DMS79 treated with DMSO at 0.1 percent for 48 hours (cell line): ENCODE data around the gene VHLL.
"Not testable (repeated sequence)": the region's sequence is repeated elsewhere in the genome, so short reads cannot be mapped to it uniquely, and the experiment has no call there.

Source experiments
- DNase-seq: peaks from one replicate; lab custom pipeline; 2025; lab: John Stamatoyannopoulos, UW

Gene VHLL

GRCh38 chr1:156298852-156299357 lies at the start of gene VHLL:
Gene VHLL, minus strand, starts transcription at chr1:156299307. Its CDS starts 118 bp downstream, at chr1:156299189.
- DNase-seq = no peak

DNA sequence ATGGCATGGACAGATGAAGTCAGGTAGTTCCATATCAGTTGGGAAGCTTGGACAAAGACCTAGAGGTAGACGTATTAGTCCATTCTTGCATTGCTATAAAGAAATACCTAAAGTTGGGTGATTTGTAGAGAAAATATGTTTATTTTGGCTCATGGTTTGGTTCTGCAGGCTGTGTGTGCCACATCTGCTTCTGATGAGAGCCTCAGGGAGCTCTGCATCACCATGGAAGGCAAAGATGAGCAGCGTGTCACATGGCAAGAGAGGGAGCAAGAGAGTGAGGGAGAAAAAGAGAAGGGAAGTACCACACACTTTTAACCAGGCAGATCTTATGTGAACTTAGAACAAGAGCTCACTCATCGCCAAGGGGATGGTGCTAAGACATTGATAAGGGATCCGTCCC lies 48.2 kb upstream of the VHLL start:
- DNase-seq = no peak

- DNase-seq = no peak
Measured at GRCh38 chr1:156346636-156347035, 47.5 kb upstream of the VHLL start.

DNA sequence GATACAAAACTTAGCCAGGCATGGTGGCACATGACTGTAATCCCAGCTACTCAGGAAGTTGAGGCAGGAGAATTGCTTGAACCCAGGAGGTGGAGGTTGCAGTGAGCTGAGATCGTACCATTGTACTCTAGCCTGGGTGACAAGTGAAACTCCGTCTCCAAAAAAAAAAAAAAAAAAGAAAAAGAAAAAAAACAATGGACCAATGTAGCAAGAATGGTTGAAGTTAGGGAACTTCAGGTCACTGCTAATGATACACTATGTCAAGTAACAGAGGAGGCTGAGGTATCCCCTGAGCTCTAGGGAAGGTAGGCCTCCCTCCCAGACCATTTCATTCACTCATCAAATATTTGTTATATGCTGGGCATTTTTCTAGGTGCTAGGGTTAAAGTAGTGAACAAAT lies 46.9 kb upstream of the VHLL start:
- DNase-seq = not testable (repeated sequence)

DNA sequence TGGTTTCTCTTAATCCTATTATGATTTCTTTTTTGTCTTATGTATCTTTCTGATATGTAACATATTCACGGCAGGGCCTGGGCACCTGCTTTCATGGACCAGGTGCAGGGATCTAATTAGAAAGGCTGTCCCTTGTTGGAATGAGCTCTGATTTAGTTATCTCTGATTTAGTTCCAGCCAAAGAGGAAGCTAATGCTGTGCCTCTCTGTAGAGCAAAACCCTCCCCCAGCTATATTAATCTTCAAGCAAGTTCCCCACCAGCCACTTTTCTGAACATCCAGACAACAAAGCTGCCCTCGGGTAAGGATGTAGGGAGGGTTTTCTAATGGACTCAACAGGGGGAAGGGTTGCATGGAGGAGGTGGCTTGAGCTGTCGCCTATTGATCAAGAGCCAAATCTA lies 45.3 kb upstream of the VHLL start:
- no peak for DNase-seq

DNA sequence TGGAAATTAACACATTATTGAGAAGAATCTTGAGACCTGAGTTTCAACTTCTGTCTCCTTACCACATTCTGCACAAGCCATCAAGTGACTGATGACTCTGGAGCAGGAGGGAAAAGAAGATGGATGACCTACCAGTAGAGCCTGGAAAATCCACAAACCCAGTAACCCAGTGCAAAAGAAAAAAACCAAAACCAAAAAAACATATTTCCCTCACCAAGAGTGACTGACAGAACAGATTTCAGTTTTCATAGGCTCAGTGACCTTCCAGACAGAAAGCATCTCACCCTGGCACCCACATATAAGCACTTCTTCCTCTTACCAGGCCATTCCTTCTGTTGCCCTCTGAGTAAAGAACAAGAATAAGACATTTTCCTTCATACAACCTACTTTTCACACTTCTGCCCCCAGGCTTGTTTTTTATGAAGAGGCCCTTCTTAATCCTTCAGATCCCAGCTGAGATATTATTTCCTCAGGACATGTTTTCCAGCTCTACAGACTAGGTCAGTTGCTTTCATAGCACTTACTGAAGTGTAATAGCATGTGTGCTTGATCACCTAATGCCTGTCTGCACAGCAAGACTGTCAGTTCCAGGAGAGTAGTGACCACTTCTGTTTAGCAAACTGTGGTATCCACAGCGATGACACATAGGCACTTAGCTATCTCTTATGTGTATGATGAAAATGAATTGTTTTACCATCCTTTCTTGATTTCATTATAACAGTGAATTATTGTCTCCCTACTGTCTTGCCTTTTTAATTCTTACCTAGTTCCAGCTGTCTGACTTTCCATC lies 43.3 kb upstream of the VHLL start:
- DNase-seq = no peak

GRCh38 chr1:156338180-156338976 lies 39.3 kb upstream of the VHLL start, which contains the start of the genes CCT3 and TSACC:
Gene CCT3, minus strand, starts transcription at chr1:156338292. Its CDS starts 108 bp downstream, at chr1:156338184.
Gene TSACC, plus strand, starts transcription at chr1:156338526. Its CDS starts 1,232 bp downstream, at chr1:156339758.
- DNase-seq = peak; percentile 99

- no peak for DNase-seq
Measured at GRCh38 chr1:156337888-156338179, 38.7 kb upstream of the VHLL start.

DNA sequence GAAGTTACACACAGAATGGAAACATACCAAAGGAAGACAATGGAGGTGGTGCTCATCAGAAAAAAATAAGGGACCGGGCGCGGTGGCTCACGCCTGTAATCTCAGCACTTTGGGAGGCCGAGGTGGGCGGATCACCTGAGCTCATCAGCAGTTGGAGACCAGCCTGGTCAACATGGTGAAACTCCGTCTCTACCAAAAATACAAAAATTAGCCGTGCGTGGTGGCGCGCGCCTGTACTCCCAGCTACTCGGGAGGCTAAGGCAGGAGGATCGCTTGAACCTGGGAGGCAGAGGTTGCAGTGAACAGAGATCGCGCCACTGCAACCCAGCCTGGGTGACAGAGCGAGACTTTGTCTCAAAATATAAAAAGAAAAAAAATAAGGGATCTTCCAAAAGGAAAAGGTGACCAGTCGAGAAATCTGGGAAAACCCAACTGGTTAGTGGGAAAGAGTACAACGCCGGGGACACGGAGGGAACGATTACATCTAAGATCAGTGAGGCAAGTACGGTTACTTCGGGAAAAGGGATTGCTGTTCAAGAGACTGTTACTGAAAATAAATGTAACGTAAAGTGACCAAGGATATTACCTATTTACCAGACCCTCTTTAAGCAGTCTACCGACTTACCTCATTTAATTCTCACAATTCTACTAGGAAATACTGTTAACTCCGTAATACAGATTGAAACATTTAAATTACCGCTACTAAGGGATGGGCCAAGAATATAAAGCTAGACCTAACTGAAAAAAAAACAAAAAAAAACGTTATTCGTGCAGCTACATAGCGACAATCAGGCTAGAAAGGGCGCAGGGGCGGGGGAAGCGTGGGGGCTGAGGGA lies 38.2 kb upstream of the VHLL start:
- no peak for DNase-seq

- no peak for DNase-seq
Measured at GRCh38 chr1:156336242-156336641, 37.1 kb upstream of the VHLL start.

- not testable (repeated sequence) for DNase-seq
Measured at GRCh38 chr1:156323179-156323578, 24.1 kb upstream of the VHLL start.

DNA sequence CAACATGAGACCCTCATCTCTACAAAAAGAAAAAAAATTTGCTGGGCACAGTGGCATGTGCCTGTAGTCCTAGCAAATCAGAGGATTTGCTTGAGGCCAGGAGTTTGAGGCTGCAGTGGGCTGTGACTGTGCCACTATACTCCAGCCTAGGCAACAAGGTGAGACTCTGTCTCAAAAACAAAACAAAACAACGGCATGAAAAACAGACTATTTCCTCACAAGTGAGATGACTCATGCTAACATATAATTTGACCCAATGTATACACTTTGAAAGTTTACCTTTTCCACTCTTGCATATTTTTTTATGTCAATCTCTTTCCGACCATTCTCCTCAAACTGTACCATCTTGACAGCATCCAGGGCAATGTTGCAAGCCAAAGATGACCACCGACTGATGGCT lies 21.5 kb upstream of the VHLL start:
- DNase-seq = no peak

DNA sequence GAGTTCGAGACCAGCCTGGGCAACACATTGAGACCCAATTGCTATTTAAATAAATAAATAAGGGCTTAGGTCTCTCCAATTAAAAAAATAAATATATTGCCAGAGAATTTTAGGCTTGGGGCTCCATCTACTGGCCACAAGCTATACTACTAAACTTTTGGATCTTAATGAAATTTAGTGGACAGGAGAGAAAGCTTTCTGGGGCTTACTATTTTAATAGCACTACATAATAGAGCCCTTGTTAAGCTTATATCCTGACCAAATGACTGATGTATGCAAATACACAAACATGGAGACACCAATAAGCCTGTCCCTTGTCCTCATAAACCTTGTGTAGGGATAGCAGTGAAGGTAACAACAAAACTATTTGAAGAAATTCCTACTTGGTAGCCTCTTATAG lies 20.6 kb upstream of the VHLL start:
- no peak for DNase-seq

GRCh38 chr1:156316909-156317308 lies 17.8 kb upstream of the VHLL start:
- no peak for DNase-seq

GRCh38 chr1:156310962-156311361 lies 11.9 kb upstream of the VHLL start:
- DNase-seq = no peak

GRCh38 chr1:156308078-156308477 lies 9.0 kb upstream of the VHLL start:
- DNase-seq = no peak

DNA sequence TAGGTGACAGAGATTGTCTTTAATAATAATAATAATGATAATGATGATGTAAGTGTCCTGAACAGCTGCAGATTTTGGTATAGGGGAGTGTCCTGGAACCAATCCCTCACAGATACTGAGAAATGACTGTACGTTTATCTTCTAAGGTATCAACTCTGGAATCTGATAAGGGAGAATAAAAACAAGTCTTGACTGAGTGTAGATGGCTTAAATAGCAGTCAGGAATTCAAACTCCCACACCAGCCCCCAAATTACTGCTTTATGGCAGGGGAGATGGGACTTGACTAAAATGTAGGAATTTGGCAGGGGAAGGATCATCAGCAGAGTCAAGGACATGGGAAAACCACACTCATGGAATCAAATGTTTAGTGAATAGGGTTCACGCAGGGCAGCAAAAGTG lies 6.1 kb upstream of the VHLL start:
- no peak for DNase-seq

DNA sequence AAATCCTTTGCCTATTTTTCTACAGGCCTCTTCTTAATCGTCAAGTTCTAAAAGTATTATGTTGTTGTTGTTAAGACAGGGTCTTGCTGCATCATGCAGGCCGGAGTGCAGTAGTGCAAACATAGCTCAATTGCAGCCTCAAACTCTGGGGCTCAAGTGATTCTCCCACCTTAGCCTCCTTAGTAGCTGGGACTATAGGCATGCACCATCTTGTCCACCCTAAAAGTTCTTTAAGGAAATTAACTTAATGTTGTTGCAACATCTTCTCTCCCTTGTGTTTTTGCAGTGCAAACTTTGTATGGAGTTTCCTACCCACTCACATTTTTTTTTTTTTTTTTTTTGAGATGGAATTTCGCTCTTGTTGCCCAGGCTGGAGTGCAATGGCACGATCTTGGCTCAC lies 4.1 kb upstream of the VHLL start:
- no peak for DNase-seq

DNA sequence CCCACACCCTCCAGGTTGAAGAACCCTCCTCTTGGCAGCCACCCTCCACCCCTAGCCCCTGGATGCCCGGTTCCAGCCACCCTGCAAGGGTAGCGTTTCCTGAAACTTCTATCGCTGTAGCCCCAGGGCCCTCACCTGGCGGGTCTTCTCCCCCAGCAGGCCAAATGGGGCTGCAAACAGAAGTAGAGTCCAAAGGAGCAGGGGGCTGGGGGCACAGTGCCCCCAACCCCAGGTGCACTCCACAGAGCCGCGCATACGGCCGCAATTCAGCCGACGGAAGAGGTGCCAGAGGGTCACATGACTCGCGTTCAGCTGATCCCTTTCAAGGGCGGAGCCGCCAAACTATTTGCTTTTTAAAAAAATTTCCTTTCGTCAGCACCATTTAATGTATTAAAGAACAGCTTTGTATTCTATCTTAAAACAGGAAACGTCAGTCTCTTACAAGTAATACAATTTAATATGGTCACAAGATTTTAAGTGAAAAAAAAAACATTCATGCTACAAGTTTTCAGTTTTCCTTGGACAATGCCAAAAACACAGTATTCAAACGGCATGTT lies 3.6 kb downstream of the VHLL start, which contains the start of gene GLMP:
TSS of gene GLMP (minus strand) at position 289 of the 557 bp plus-strand sequence. CDS start at position 255, 34 bp downstream.
- DNase-seq = peak; percentile 66

DNA sequence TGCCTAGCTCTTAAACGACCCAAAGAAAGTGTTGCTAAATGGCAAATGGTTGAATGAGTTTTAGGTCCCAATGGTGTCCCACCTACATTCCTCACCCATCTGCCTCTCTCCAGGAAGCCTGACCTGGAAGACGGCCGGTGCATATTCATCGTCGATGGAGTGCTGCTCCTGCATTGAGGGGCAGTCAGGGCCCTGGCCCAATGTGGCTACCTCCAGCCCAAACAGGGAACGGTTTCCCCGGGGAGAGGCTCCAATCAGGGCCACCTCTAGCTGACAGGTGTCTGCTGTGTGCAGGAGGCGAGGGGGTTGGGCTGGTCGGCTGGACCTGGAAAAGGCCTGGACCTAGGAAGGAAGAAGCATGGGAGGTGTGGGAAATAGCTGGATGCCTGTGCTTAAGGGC lies 5.2 kb downstream of the VHLL start:
- DNase-seq = no peak

DNA sequence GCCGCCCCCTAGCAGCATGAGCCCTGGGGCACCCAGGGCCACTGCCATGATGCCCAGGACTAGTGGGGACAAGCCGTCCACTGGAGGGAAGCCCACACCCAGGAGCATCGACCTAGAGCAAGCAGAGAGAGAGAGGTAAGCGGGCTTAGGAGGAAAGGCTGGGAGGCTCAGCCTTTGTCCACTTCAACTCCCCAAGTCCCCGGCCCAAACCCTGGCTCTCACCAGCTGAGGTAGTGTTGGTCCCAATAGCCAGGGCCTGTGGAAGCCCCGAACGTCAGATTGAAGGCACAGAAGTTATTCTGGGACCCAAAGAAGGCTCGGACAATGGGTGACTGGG lies 6.0 kb downstream of the VHLL start:
- no peak for DNase-seq
